ENCODE data around the gene THAP10.
"Not testable (repeated sequence)": the region's sequence is repeated elsewhere in the genome, so short reads cannot be mapped to it uniquely, and the experiment has no call there.

The THAP10 gene

DNA sequence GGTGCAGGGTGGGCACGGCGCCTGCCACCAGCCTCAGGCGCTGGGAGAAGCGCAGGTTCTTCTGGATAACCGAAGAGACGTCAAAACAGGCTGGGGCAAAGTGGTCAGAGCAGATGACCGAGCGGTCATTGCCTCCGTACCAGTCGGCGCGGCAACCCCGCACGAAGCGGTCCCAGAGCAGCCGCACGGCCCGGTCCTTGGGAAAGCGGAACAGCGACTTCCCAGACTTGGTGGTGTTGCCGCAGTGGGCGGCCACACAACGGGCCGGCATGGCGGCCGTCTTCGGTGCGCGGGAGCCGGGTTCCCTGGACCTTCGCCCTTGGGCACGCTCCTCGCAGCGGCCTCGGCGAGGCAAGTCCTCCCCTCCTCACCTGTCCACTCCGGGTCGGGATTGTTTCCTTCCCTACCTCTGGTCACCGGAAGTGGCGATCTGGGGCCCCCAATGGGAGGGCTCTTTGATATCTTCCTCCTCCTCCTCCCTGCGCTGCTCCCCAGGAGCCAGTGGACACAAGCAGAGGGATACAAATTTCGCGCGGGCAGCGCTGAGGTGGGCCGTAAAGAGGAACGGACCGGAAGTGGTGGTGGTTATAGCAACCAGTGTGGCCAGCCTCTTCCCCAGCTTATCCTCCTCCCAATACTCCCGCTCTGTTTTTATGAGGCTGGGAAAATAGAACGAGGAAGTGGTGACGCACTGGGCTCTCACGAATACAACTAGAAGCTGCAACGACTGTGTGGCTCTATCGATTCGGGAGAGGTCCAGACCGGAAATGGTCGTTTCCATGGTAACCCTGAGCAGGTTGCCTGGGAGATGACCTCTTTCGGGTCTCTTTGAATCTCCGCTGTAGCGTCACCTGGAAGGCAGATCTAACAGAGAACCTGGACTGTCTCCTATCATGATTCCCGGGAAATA, at the start of gene THAP10, which contains the start of gene LRRC49:
THAP10 (minus strand) TSS at position 432 of the 910 bp plus-strand sequence; CDS start at position 271, 161 bp downstream.
LRRC49 (plus strand) TSS at position 825 of the 910 bp plus-strand sequence; CDS start at position 894, 69 bp downstream.
- TF ChIP-seq, protein P1, sequence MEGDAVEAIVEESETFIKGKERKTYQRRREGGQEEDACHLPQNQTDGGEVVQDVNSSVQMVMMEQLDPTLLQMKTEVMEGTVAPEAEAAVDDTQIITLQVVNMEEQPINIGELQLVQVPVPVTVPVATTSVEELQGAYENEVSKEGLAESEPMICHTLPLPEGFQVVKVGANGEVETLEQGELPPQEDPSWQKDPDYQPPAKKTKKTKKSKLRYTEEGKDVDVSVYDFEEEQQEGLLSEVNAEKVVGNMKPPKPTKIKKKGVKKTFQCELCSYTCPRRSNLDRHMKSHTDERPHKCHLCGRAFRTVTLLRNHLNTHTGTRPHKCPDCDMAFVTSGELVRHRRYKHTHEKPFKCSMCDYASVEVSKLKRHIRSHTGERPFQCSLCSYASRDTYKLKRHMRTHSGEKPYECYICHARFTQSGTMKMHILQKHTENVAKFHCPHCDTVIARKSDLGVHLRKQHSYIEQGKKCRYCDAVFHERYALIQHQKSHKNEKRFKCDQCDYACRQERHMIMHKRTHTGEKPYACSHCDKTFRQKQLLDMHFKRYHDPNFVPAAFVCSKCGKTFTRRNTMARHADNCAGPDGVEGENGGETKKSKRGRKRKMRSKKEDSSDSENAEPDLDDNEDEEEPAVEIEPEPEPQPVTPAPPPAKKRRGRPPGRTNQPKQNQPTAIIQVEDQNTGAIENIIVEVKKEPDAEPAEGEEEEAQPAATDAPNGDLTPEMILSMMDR (IDR thresholded peaks at IDR 0.05; ENCODE audit: insufficient read depth, missing control alignments) = no peak
- peak; percentile 24 for DNase-seq (ENCODE audit: insufficient read length, low spot score)

DNA sequence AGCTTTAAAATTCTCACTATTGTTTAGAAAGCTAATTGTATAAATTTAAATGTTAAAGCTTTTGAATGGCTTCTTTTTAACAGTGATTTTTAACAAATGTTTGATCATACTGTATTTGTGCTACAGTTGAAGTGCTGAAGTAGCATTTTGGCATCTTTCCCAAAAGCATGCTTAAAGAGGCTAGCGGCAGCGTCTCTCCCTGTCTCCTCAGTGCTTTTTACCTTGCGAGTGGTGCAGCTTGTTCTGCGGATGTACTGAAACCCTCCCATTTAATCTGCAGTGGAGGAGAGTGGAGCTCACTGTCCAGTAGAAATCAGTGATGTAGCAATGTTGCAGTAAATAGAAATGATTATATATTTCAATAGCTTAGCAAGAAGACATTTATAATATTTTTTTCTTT, 44.1 kb upstream of the THAP10 start:
- peak; percentile 11 for FAIRE-seq
- TF ChIP-seq, protein P1 (IDR thresholded peaks at IDR 0.05; ENCODE audit: insufficient read depth, missing control alignments) = no peak
- DNase-seq (ENCODE audit: insufficient read length, low spot score) = no peak

More for the DNA sequence above, at the start of gene THAP10, which contains the start of gene LRRC49:
- FAIRE-seq = peak; percentile 93

DNA sequence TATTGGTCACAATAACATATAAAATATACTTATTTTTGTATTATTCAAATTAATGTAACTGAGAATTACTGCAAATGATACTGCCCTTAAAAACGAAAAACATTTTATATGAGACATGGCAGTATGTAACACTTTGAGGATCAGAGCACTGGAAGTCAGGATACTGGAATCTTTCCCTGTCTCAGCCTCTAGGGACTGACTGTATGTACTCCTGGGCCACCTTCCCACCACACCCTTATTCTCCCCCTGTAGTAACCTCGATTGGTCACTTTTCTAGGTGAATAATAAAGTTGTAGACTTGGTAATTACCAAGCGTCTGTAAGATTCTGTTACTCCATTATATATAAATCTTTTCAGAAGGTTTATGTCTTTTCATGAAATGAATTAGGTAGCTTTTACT, 43.4 kb upstream of the THAP10 start:
- TF ChIP-seq, protein P1 (IDR thresholded peaks at IDR 0.05; ENCODE audit: insufficient read depth, missing control alignments) = no peak
- no peak for DNase-seq (ENCODE audit: insufficient read length, low spot score)
- no peak for FAIRE-seq

DNA sequence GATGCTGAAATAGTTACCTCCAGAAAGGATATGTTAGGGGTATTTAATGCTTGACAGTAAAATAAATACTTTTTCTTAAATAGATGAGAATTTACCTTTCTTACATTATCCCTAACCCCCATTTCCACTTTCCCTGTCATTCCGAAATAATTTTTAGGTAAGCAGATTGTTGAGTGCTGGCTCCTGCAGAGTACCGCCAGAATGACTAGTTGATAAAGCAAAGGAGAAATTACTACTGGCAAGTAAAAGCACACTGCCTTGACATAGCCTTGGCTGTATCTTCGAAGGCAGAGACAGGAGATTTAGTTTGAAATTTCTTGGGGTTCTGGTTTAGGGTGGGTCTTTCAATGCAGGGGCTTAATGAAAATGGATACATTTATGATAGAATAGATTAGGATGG, 41.2 kb upstream of the THAP10 start:
- no peak for DNase-seq (ENCODE audit: insufficient read length, low spot score)
- TF ChIP-seq, protein P1 (IDR thresholded peaks at IDR 0.05; ENCODE audit: insufficient read depth, missing control alignments) = no peak
- no peak for FAIRE-seq

DNA sequence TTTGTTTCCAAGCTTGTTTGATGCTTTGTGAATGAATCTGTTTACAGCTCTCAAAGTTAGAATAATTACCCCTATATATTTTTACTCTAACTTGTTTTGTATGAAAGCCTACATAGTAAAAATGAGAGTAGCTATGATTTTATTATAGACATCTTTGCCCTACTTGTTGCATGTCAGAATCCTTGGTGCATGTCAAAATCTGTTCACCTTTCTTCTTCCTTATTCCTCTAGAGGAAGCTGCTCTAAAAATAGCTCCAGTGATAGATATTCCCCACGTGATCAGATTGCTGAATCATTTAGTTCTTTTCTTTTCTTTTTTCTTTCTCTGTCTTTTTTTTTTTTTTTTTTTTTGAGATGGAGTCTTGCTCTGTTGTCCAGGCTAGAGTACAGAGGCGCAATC, 40.2 kb upstream of the THAP10 start:
- FAIRE-seq (no peak), DNase-seq (ENCODE audit: insufficient read length, low spot score) (no peak)
- TF ChIP-seq, protein P1 (IDR thresholded peaks at IDR 0.05; ENCODE audit: insufficient read depth, missing control alignments) = no peak

DNA sequence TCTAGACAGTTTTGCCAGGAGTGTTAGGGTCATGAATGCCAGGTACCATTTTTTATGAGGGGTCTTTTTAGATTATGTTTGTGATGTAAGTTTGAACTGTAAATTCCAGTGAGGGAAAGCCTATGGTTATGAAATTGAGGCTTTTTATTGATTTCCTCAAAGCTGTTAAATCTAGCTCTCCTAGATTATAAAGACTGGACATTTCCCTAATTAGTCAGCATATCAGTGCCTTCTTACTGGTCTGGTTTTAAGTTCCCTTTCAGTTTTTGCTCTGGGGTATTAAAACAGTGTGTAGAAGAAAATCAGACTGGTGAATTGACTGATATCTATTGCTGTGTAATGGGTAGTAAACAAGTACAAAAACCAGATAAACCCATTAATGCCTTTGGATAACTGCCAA, 39.6 kb upstream of the THAP10 start:
- FAIRE-seq (no peak), DNase-seq (ENCODE audit: insufficient read length, low spot score) (no peak)
- TF ChIP-seq, protein P1 (IDR thresholded peaks at IDR 0.05; ENCODE audit: insufficient read depth, missing control alignments) = no peak

DNA sequence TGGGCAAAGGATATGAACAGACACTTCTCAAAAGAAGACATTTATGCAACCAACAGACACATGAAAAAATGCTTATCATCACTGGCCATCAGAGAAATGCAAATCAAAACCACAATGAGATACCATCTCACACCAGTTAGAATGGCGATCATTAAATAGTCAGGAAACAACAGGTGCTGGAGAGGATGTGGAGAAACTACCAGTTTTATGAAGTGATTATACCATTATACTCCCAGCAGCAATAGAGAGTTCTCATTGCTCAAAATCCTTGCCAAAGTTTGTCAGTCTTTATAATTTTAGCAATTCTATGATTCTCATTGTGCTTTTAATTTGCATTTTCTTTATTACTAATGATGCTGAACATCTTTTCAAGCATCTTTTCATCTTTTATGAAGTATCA, 34.7 kb upstream of the THAP10 start:
- not testable (repeated sequence) for FAIRE-seq; DNase-seq (ENCODE audit: insufficient read length, low spot score)
